Kidney (tissue), 14 donors: ENCODE measurements around the gene RNF146. TPM values are rescaled to one million over a fixed set of nuclear protein-coding genes. Genes with fewer than 3 reads are reported as not detected.

ENCODE experiments used
- DNase-seq, 5 donors: peaks; one replicate each; pipeline ENCODE4 v3.0.0-alpha.2; 2013 to 2020
- FAIRE-seq: peaks from 2 replicates; lab custom pipeline; 2012; peaks lifted over from hg19 to GRCh38; lab: Jason Lieb, UNC
- H3K27ac ChIP-seq, 2 donors: one replicate each; pipeline ENCODE4 v1.7.0; 2013; ENCODE audit warnings: low read depth in 2 of 2, low read length in 2 of 2, inconsistent platforms in 1 of 2
- H3K27me3 ChIP-seq: one replicate; pipeline ENCODE4 v1.7.1; 2013; ENCODE audit warnings: low read length, inconsistent platforms; ENCODE audit not compliant: control insufficient read depth, insufficient read depth
- H3K36me3 ChIP-seq, 3 donors: one replicate each; pipeline versions ENCODE4 v1.7.0 to v1.7.1; 2013; ENCODE audit warnings: low read length in 3 of 3, control low read depth in 1 of 3, inconsistent platforms in 1 of 3; ENCODE audit not compliant: insufficient read depth in 3 of 3, control insufficient read depth in 2 of 3
- H3K4me1 ChIP-seq, 3 donors: one replicate each; pipeline versions ENCODE4 v1.7.0 to v1.7.1; 2013; ENCODE audit warnings: low read length in 3 of 3, inconsistent platforms in 1 of 3, low read depth in 1 of 3; ENCODE audit not compliant: control insufficient read depth in 2 of 3, insufficient read depth in 2 of 3
- H3K4me3 ChIP-seq, 3 donors: one replicate each; pipeline versions ENCODE4 v1.7.0 to v1.8.1; 2013; ENCODE audit warnings: low read length in 3 of 3, control low read depth in 1 of 3, inconsistent platforms in 1 of 3
- H3K9ac ChIP-seq, 3 donors: one replicate each; pipeline versions ENCODE4 v1.7.0 to v1.7.1; 2013; ENCODE audit warnings: low read length in 3 of 3, control low read depth in 1 of 3, inconsistent platforms in 1 of 3
- H3K9me3 ChIP-seq, 3 donors: one replicate each; pipeline versions ENCODE4 v1.7.0 to v1.7.1; 2013; ENCODE audit warnings: low read length in 3 of 3, control low read depth in 1 of 3, inconsistent platforms in 1 of 3; ENCODE audit not compliant: control insufficient read depth in 2 of 3, insufficient read depth in 1 of 3
- intact Hi-C: fragments of 100-400 bp; cut with DNase I; formaldehyde crosslinking; loops from one replicate; pipeline ENCODE4 v1.11.1; 2022
- polyA plus RNA-seq: library from polyadenylated mRNA; stranded (reverse); fragments of 350-450 nt; fragmentation: Illumina TruSeq; extraction: RNeasy Lipid Tissue Mini Kit (QIAGEN cat#74804); gene quantifications from one replicate; pipeline ENCODE4 v1.2.3, GENCODE V29; 2014; ENCODE audit warnings: low read depth, low replicate concordance; ENCODE audit not compliant: insufficient read depth
- total RNA-seq: library from RNA; stranded (reverse); fragmentation: NEBNext Ultra II Directional; extraction: Animal tissue kit (Norgen Biotek cat#: 25700); gene quantifications from one replicate; pipeline ENCODE4 v1.2.1, GENCODE V29; 2021
- TF ChIP-seq, protein P1 (sequence below): IDR thresholded peaks from 3 replicates; pipeline ENCODE4 v1.5.1; 2012; ENCODE audit warnings: mild to moderate bottlenecking, moderate library complexity, borderline replicate concordance; ENCODE audit not compliant: insufficient read depth; ENCODE audit errors: extremely low read depth
- donor health status: control.
- donor health status: control.
- donor health status: control.
- donor health status: control.
- donor health status: control.
- donor health status: DM: yes; HTN: yes; CAD: no.
- donor health status: Normal renal cell carcinoma (clear cell type).

RNF146 gene
- total and polyA plus RNA-seq, 2 donors from 2014 or later: 36.1 to 47.5 TPM

DNA sequence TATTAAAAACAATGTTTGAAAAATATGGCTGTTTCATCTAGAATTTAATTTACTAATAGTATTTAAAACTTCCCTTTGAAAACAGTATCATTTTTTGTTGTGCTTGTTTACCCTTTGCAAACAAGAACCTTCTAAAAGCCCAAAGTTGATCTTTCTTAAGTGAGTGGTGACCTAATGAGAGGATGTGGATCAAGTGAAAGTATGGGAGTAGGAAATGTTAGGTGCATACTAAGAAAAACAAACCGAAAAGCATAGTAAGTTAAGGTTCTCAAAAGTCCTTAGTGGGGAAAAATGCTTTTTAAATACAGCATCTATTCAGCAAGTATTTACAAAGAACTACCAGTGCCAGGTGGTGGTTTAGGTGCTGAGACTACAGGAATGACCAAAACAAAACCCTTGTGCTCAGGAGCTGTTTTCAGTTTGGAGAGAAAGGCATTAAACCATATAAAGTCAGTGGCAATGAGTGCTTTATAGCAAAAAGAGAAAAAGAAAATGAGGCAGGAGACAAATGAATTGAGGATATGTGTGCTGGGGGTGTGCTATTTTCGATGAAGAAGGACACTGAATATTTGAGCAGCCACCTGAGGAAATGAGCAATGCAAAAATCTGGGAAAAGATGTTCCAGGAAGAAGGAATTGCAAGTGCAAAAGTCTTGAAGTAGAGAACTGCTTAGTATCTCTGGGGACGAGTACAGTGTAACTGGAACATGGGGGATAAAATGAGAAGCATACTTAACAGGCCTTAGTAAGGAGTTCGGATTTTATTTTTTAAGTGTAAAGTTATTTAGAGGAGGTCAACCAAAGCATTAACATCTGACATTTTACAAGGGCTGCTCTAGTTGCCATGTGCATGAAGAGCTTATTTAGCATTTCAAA is 24.0 kb downstream of the RNF146 start:
- Histone ChIP-seq H3K36me3 (peaks cover 9 to 28% (median 14%) of the 10 kb centered on the region in 3 donors), H3K27ac (peak overlapping the region in 1 of 2 donors; percentile 9), H3K27me3 (no peaks in the 10 kb centered on the region), H3K4me1 (no peaks in the 10 kb centered on the region), H3K9me3 (no peaks in the 10 kb centered on the region), H3K9ac (no peak overlapping the region), H3K4me3 (no peak overlapping the region)
- intact Hi-C loops: no loop called here
- FAIRE-seq (no peak), DNase-seq (no peak)
- TF ChIP-seq, protein P1, sequence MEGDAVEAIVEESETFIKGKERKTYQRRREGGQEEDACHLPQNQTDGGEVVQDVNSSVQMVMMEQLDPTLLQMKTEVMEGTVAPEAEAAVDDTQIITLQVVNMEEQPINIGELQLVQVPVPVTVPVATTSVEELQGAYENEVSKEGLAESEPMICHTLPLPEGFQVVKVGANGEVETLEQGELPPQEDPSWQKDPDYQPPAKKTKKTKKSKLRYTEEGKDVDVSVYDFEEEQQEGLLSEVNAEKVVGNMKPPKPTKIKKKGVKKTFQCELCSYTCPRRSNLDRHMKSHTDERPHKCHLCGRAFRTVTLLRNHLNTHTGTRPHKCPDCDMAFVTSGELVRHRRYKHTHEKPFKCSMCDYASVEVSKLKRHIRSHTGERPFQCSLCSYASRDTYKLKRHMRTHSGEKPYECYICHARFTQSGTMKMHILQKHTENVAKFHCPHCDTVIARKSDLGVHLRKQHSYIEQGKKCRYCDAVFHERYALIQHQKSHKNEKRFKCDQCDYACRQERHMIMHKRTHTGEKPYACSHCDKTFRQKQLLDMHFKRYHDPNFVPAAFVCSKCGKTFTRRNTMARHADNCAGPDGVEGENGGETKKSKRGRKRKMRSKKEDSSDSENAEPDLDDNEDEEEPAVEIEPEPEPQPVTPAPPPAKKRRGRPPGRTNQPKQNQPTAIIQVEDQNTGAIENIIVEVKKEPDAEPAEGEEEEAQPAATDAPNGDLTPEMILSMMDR: no peak

DNA sequence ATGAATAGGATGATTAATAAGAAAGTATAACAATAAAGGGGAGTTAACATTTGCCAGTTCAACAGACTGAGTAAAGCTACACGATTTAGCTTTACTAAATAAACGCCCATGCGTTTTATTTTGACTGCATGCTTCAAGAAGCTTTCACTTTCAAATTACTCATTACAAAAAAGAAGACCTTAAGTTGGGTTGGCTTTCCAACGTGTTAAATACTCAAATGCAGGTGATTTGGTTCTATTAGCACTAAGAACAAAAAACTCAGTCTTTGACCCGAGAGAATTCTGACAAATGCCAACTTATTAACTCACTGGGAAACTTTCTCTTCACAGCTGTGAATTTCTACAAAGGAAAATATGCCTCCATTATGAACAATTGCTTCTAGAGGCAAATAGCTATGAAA is 24.8 kb downstream of the RNF146 start:
- TF ChIP-seq, protein P1: no peak
- FAIRE-seq (no peak), DNase-seq (no peak)
- peaks cover 8 to 22% (median 11%) of the 10 kb centered on the region in 3 donors for H3K36me3 ChIP-seq
- H3K27ac ChIP-seq: no peak overlapping the region
- no peaks in the 10 kb centered on the region for H3K4me1 ChIP-seq
- H3K27me3 ChIP-seq: no peaks in the 10 kb centered on the region
- no peaks in the 10 kb centered on the region for H3K9me3 ChIP-seq
- intact Hi-C loops: no loop called here
- no peak overlapping the region for H3K4me3 ChIP-seq
- H3K9ac ChIP-seq: no peak overlapping the region

DNA sequence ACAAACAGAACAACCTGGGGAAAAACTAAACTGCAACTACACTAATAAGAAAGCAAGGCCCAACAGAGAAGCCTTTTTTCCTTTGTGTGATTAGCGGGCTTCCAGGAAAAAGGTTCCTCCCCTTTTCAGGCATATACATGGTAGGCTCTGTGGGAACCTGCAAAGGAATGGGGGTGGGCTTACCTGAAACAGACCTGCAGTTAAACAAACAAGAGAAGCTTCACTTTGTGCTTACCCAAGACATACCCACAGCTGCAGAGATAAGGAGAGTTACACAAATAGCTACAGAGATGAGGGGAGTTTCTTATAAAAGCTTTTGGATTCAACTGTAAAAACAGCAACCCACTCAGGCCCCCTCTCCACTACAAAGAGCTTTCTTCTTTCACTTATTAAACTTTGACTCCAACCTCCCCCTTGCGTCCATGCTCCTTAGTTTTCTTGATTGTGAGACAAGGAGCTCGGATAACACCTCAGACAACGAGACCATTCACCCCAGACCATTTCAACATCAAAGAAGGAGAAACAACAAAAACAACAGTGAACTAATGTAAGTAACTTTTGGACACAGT is 30.9 kb downstream of the RNF146 start:
- DNase-seq (peak in 3 of 5 donors; percentile 38 to 64 (median 42)), FAIRE-seq (no peak)
- no peaks in the 10 kb centered on the region for H3K36me3 ChIP-seq
- no peak overlapping the region for H3K27ac ChIP-seq
- H3K4me1 ChIP-seq: no peaks in the 10 kb centered on the region
- TF ChIP-seq, protein P1: no peak
- H3K27me3 ChIP-seq: no peaks in the 10 kb centered on the region
- no peaks in the 10 kb centered on the region for H3K9me3 ChIP-seq
- intact Hi-C loops: no loop called here
- H3K4me3 ChIP-seq: no peak overlapping the region
- H3K9ac ChIP-seq: no peak overlapping the region
